Spleen (tissue), 7 donors: ENCODE results near the gene MSX2.

Experiments used
- CTCF ChIP-seq, 11 experiments: fragments of 200-600 bp in 7 of 11; fragments of 450-650 bp in 4 of 11; sonication (generic) in 4 of 11; IDR thresholded peaks in 8 of 11; conservative IDR thresholded peaks in 3 of 11; 1 replicate in 7 of 11; 2 replicates in 4 of 11; pipeline versions ENCODE4 v1.4.0 to v1.8.0; 2016 to 2021; ENCODE audit warnings: antibody characterized with exemption in 11 of 11, inconsistent platforms in 4 of 11, mild to moderate bottlenecking in 1 of 11
- POLR2A ChIP-seq, 3 donors: fragments of 450-650 bp; IDR thresholded peaks; one replicate each; pipeline ENCODE4 v1.5.1; 2017; ENCODE audit warnings: antibody characterized with exemption in 3 of 3, mild to moderate bottlenecking in 1 of 3
- donor health status: DM: no; HTN: no; CAD: no; lungs with moderate emphysema.
- donor health status: DM: no; HTN: no; CAD: no.
- donor health status: DM: no; HTN: no; CAD: no.

DNA sequence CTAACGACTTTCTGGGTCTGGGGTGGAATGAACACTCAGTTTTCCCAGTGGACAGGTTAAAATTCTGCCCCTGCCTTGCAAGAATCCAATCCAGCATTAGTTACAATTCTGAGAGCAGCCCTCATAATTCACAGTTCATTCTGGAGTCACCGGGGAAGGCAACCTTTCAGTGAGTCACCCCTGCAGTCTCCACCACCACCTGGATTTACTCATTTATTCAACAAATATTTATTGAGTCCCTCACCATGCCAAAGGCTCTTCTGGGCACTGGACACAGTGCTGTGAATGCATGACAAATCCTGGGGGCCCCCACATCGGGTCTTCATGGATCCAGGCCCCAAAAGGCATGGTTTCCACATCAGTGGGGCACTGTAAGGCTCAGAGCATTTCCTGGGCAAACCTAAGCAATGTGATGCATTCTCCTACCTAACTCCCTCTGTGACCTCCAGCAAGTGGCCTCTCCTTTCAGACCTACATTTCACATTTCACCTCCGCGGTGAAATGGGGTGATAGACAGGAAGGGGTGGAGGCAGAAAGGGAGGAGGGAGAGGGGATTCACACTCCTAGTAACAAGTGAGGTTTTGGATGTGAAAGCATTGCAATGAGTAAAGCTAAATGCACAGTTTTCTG, 6.4 kb upstream of the MSX2 start:
- no peak for TF ChIP-seq CTCF (IDR thresholded peaks at IDR 0.05 in 8 of 11, conservative IDR thresholded peaks at IDR 0.05 in 3 of 11)
- TF ChIP-seq POLR2A (IDR thresholded peaks at IDR 0.05), result no peak
